HCT116 (cell line): ENCODE measurements around the gene CSHL1. TPM values are rescaled to one million over a fixed set of nuclear protein-coding genes. Genes with fewer than 3 reads are reported as not detected.
"Not testable (repeated sequence)": the region's sequence is repeated elsewhere in the genome, so short reads cannot be mapped to it uniquely, and the experiment has no call there.

Experiments used
- ATAC-seq: fragments of 200-7000 bp; cut with Tn5 transposase; 2 replicates; pipeline ENCODE4 v1.9.1; 2020; ENCODE audit warnings: mild to moderate bottlenecking, moderate library complexity
- BruUV-seq: library from RNA; stranded (reverse); fragments of 400-500 nt; replicated peaks from 2 replicates; lab custom pipeline; 2021; lab: Mats Ljungman, UMichigan
- CTCF ChIA-PET: fragments of 300-600 bp; sonication (Branson Sonifier 250); formaldehyde crosslinking; loops from one replicate; lab custom pipeline; 2021; ENCODE audit warnings: antibody characterized with exemption; lab: Charles Lee
- POLR2A ChIA-PET: fragments of 300-600, 350-600 bp; sonication (Branson Sonifier 250); formaldehyde crosslinking; loops from one replicate; lab custom pipeline; 2021; ENCODE audit warnings: antibody characterized with exemption; lab: Charles Lee
- RAD21 ChIA-PET, 2 experiments: fragments of 300-600 bp; sonication (Branson Sonifier 250); formaldehyde crosslinking; loops; one replicate each; lab custom pipeline; 2023; ENCODE audit warnings: low total read pairs in 2 of 2; ENCODE audit not compliant: uncharacterized antibody in 2 of 2, unreplicated experiment in 2 of 2, low non-redundant PET in 1 of 2; lab: Charles Lee
- DNase-seq: peaks from one replicate; pipeline ENCODE4 v3.0.0-alpha.2; 2010; ENCODE audit warnings: low read depth, low spot score
- H2AFZ ChIP-seq: fragments of 200-600 bp; shearing (Covaris generic), sonication (generic); 2 replicates; pipeline ENCODE4 v1.6.1; 2017; ENCODE audit warnings: low read depth, mixed run types, mixed read lengths, antibody characterized with exemption, low read length; ENCODE audit not compliant: poor library complexity, severe bottlenecking
- H3K27ac ChIP-seq: 2 replicates; pipeline ENCODE4 v1.5.1; 2012; ENCODE audit warnings: low read depth, low read length
- H3K27me3 ChIP-seq: fragments of 200-600 bp; sonication (generic); 2 replicates; pipeline ENCODE4 v1.6.1; 2016; ENCODE audit warnings: mixed run types, low read length, mixed read lengths; ENCODE audit not compliant: insufficient read depth
- H3K36me3 ChIP-seq, 2 experiments: fragments of 200-500 bp in 1 of 2; fragments of 200-600 bp in 1 of 2; sonication (Bioruptor generic) in 1 of 2; sonication (generic) in 1 of 2; 2 replicates each; pipeline versions ENCODE4 v1.5.1 to v1.6.1; 2014 to 2016; ENCODE audit warnings: low read length in 2 of 2, inconsistent platforms in 1 of 2, mixed read lengths in 1 of 2, mixed run types in 1 of 2; ENCODE audit not compliant: insufficient read depth in 2 of 2, control insufficient read depth in 1 of 2
- H3K4me1 ChIP-seq, 2 experiments: fragments of 200-600 bp in 1 of 2; sonication (generic) in 1 of 2; 2 replicates each; pipeline versions ENCODE4 v1.5.1 to v1.6.1; 2012 to 2017; ENCODE audit warnings: low read length in 2 of 2, inconsistent platforms in 1 of 2, mild to moderate bottlenecking in 1 of 2, mixed read lengths in 1 of 2, mixed run types in 1 of 2, moderate library complexity in 1 of 2; ENCODE audit not compliant: insufficient read depth in 2 of 2, control insufficient read depth in 1 of 2
- H3K4me2 ChIP-seq: fragments of 200-600 bp; sonication (generic); 2 replicates; pipeline ENCODE4 v1.6.1; 2017; ENCODE audit warnings: mixed run types, low read length, mixed read lengths
- H3K4me3 ChIP-seq, 2 experiments: fragments of 200-600 bp in 1 of 2; sonication (generic) in 1 of 2; replicated peaks in 1 of 2; 2 replicates each; pipeline ENCODE4 v1.5.1; 2011 to 2016; ENCODE audit warnings: low read length in 2 of 2, control low read depth in 1 of 2, low read depth in 1 of 2, mild to moderate bottlenecking in 1 of 2, mixed read lengths in 1 of 2, mixed run types in 1 of 2
- H3K79me2 ChIP-seq: fragments of 200-600 bp; sonication (generic); 2 replicates; pipeline ENCODE4 v1.6.1; 2017; ENCODE audit warnings: mild to moderate bottlenecking, mixed run types, low read length, moderate library complexity, mixed read lengths; ENCODE audit not compliant: insufficient read depth
- H3K9ac ChIP-seq: fragments of 200-600 bp; sonication (generic); 2 replicates; pipeline ENCODE4 v1.6.1; 2016; ENCODE audit warnings: low read length, mixed read lengths
- H3K9me2 ChIP-seq: fragments of 200-600 bp; sonication (generic), shearing (Covaris generic); 2 replicates; pipeline ENCODE4 v1.6.1; 2017; ENCODE audit warnings: mixed run types, mild to moderate bottlenecking, moderate library complexity; ENCODE audit not compliant: insufficient read depth
- H3K9me3 ChIP-seq, 2 experiments: fragments of 200-500 bp in 1 of 2; fragments of 200-600 bp in 1 of 2; sonication (Bioruptor generic) in 1 of 2; sonication (generic) in 1 of 2; 2 replicates each; pipeline ENCODE4 v1.6.1; 2014 to 2017; ENCODE audit warnings: low read length in 2 of 2, mixed read lengths in 2 of 2, inconsistent platforms in 1 of 2, low read depth in 1 of 2, mild to moderate bottlenecking in 1 of 2, mixed run types in 1 of 2, moderate library complexity in 1 of 2; ENCODE audit not compliant: control insufficient read depth in 1 of 2, insufficient read depth in 1 of 2
- H4K20me1 ChIP-seq: fragments of 200-600 bp; sonication (generic), shearing (Covaris generic); 2 replicates; pipeline ENCODE4 v1.6.1; 2017; ENCODE audit warnings: mixed run types, mild to moderate bottlenecking, moderate library complexity; ENCODE audit not compliant: insufficient read depth
- CBX3 ChIP-seq: IDR thresholded peaks from 2 replicates; pipeline ENCODE4 v1.6.1; 2012; ENCODE audit warnings: low read depth
- EGR1 ChIP-seq: IDR thresholded peaks from 2 replicates; pipeline ENCODE4 v1.6.1; 2012; ENCODE audit warnings: low read depth
- POLR2A ChIP-seq: IDR thresholded peaks from 2 replicates; pipeline ENCODE4 v1.7.0; 2011; ENCODE audit warnings: borderline replicate concordance; ENCODE audit not compliant: insufficient read depth, insufficient read length; ENCODE audit errors: extremely low read depth
- RAD21 ChIP-seq: IDR thresholded peaks from 2 replicates; pipeline ENCODE4 v1.6.1; 2012; ENCODE audit warnings: low read depth, mild to moderate bottlenecking
- SIN3A ChIP-seq: IDR thresholded peaks from 2 replicates; pipeline ENCODE4 v1.6.1; 2012; ENCODE audit warnings: low read depth
- SP1 ChIP-seq: IDR thresholded peaks from 2 replicates; pipeline ENCODE4 v1.6.1; 2012; ENCODE audit warnings: low read depth
- TCF7L2 ChIP-seq: IDR thresholded peaks from 2 replicates; pipeline ENCODE4 v1.7.0; 2011; ENCODE audit warnings: borderline replicate concordance, inconsistent platforms; ENCODE audit not compliant: insufficient read depth, insufficient read length; ENCODE audit errors: extremely low read depth
- YY1 ChIP-seq: IDR thresholded peaks from 2 replicates; pipeline ENCODE4 v1.6.1; 2011; ENCODE audit warnings: low read length, low read depth, moderate library complexity, mild to moderate bottlenecking; ENCODE audit not compliant: insufficient replicate concordance; ENCODE audit errors: extremely low read depth
- intact Hi-C: fragments of 100-400 bp; cut with micrococcal nuclease; formaldehyde crosslinking; loops from 2 replicates; pipeline ENCODE4 v1.10.0; 2022
- total RNA-seq: library from RNA; stranded (reverse); gene quantifications from one replicate; pipeline ENCODE4 v1.2.1, GENCODE V29; 2021; ENCODE audit not compliant: unreplicated experiment
- TF ChIP-seq, protein P1 (sequence below): IDR thresholded peaks from 2 replicates; pipeline ENCODE4 v1.6.1; 2012
- TF ChIP-seq, protein P2 (sequence below): IDR thresholded peaks from 2 replicates; pipeline ENCODE4 v1.6.1; 2011; ENCODE audit warnings: mild to moderate bottlenecking, low read length, moderate library complexity; ENCODE audit not compliant: insufficient replicate concordance; ENCODE audit errors: extremely low read depth
- TF ChIP-seq, protein P3 (sequence below): IDR thresholded peaks from 2 replicates; pipeline ENCODE4 v1.6.1; 2012; ENCODE audit warnings: low read depth
- TF ChIP-seq, protein P4 (sequence below): IDR thresholded peaks from 2 replicates; pipeline ENCODE4 v1.6.1; 2012

The CSHL1 gene
- total RNA-seq, 1 experiment from 2014 or later: not detected

DNA sequence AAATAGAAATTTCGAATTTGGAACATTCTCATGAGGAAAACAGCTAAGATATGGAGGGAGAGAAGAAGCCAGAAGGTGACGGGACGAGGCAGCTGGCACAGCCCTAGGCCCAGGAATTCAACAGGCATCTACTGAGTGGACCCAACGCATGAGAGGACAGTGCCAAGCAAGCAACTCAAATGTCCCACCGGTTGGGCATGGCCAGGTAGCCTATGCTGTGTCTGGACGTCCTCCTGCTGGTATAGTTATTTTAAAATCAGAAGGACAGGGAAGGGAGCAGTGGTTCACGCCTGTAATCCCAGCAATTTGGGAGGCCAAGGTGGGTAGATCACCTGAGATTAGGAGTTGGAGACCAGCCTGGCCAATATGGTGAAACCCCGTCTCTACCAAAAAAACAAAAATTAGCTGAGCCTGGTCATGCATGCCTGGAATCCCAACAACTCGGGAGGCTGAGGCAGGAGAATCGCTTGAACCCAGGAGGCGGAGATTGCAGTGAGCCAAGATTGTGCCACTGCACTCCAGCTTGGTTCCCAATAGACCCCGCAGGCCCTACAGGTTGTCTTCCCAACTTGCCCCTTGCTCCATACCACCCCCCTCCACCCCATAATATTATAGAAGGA, 5.6 kb upstream of the CSHL1 start (continued):
- TF ChIP-seq TCF7L2 (no peak), CBX3 (no peak), SP1 (no peak)
- TF ChIP-seq, protein P1, sequence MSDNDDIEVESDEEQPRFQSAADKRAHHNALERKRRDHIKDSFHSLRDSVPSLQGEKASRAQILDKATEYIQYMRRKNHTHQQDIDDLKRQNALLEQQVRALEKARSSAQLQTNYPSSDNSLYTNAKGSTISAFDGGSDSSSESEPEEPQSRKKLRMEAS: no peak

DNA sequence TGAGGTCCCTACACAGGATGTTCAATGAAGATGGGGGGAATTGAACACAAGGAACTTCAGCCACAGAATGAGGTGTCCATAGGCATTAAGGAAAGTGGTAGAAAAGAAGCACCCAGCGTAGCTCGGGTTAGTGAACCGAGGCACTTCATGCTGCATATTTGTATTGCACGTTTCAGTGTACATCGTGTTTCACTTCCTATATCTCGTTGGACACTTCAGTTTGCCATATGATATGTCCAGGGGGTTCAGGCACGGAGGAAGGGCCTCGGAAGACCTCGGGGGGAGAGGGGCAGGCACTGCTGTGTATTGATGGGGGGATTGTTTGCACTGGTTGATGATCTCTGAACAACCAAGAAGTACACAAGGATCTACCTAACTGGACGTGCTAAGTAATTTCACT, 4.7 kb upstream of the CSHL1 start:
- H3K9me2 ChIP-seq, H3K27me3 ChIP-seq, H3K4me1 ChIP-seq, H3K9ac ChIP-seq, intact Hi-C loops, H3K79me2 ChIP-seq, H3K9me3 ChIP-seq, ATAC-seq, H2AFZ ChIP-seq, H3K27ac ChIP-seq, POLR2A ChIA-PET, RAD21 ChIA-PET, H3K4me2 ChIP-seq, DNase-seq, H4K20me1 ChIP-seq, BruUV-seq, H3K4me3 ChIP-seq, H3K36me3 ChIP-seq: not testable (repeated sequence)
- CTCF ChIA-PET: interaction anchor here (1.0 to 1.5 kb wide), 5 partner anchors 31 to 218 kb away, joined by 3 to 8 read pairs (median 3); no protein-coding TSS in a partner anchor

DNA sequence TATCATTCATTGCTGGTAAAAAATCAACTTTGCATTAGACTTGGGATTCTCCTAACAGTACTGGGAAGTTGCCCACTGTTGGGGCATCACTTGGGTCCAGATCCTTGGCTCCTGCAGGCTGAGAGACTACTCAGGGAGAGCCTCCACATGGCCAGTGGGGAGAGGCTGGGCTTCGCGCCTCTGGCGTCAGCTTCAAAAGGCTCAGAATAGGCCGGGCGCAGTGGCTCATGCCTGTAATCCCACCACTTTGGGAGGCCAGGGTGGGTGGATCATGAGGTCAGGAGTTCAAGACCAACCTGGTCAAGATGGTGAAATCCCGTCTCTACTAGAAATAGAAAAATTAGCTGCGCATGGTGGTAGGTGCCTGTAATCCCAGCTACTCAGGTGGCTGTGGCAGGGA, 3.4 kb upstream of the CSHL1 start:
- ChIA-PET CTCF (interaction anchor here (1.1 kb wide), 1 partner anchor 219 kb away, joined by 3 read pairs; no protein-coding TSS in a partner anchor), POLR2A (no interaction called here)
- BruUV-seq: no TSS peak
- TF ChIP-seq SIN3A: no peak
- TF ChIP-seq, protein P2, sequence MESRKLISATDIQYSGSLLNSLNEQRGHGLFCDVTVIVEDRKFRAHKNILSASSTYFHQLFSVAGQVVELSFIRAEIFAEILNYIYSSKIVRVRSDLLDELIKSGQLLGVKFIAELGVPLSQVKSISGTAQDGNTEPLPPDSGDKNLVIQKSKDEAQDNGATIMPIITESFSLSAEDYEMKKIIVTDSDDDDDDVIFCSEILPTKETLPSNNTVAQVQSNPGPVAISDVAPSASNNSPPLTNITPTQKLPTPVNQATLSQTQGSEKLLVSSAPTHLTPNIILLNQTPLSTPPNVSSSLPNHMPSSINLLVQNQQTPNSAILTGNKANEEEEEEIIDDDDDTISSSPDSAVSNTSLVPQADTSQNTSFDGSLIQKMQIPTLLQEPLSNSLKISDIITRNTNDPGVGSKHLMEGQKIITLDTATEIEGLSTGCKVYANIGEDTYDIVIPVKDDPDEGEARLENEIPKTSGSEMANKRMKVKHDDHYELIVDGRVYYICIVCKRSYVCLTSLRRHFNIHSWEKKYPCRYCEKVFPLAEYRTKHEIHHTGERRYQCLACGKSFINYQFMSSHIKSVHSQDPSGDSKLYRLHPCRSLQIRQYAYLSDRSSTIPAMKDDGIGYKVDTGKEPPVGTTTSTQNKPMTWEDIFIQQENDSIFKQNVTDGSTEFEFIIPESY: no peak
- TF ChIP-seq RAD21: no peak
- TF ChIP-seq, protein P3, sequence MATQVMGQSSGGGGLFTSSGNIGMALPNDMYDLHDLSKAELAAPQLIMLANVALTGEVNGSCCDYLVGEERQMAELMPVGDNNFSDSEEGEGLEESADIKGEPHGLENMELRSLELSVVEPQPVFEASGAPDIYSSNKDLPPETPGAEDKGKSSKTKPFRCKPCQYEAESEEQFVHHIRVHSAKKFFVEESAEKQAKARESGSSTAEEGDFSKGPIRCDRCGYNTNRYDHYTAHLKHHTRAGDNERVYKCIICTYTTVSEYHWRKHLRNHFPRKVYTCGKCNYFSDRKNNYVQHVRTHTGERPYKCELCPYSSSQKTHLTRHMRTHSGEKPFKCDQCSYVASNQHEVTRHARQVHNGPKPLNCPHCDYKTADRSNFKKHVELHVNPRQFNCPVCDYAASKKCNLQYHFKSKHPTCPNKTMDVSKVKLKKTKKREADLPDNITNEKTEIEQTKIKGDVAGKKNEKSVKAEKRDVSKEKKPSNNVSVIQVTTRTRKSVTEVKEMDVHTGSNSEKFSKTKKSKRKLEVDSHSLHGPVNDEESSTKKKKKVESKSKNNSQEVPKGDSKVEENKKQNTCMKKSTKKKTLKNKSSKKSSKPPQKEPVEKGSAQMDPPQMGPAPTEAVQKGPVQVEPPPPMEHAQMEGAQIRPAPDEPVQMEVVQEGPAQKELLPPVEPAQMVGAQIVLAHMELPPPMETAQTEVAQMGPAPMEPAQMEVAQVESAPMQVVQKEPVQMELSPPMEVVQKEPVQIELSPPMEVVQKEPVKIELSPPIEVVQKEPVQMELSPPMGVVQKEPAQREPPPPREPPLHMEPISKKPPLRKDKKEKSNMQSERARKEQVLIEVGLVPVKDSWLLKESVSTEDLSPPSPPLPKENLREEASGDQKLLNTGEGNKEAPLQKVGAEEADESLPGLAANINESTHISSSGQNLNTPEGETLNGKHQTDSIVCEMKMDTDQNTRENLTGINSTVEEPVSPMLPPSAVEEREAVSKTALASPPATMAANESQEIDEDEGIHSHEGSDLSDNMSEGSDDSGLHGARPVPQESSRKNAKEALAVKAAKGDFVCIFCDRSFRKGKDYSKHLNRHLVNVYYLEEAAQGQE: no peak
- no peak for TF ChIP-seq YY1
- TF ChIP-seq, protein P4, sequence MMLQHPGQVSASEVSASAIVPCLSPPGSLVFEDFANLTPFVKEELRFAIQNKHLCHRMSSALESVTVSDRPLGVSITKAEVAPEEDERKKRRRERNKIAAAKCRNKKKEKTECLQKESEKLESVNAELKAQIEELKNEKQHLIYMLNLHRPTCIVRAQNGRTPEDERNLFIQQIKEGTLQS: no peak
- TF ChIP-seq POLR2A: no peak
- no peak for TF ChIP-seq EGR1

More for the DNA sequence above, 3.4 kb upstream of the CSHL1 start:
- Histone ChIP-seq H3K4me3 (no peak overlapping the region), H3K9me2 (no peaks in the 10 kb centered on the region), H3K4me2 (no peak overlapping the region), H3K9ac (no peak overlapping the region), H3K4me1 (no peaks in the 10 kb centered on the region), H3K36me3 (no peaks in the 10 kb centered on the region), H3K79me2 (no peaks in the 10 kb centered on the region), H3K27ac (no peak overlapping the region), H2AFZ (no peak overlapping the region), H4K20me1 (no peaks in the 10 kb centered on the region), H3K9me3 (no peaks in the 10 kb centered on the region), H3K27me3 (no peaks in the 10 kb centered on the region; the same call in 1 of the 2 replicates)
- RAD21 ChIA-PET: no interaction called here
- intact Hi-C loops: loop anchor here (5.0 kb wide), 1 partner anchor 368 kb away; no protein-coding TSS in a partner anchor
- no peak for DNase-seq
- ATAC-seq: no peak
